ENCODE data around the gene CHD6.

GRCh38 chr20:41609474-41609873 lies 8.7 kb downstream of the CHD6 start:
- no peak for TF ChIP-seq PATZ1 (tag by site-specific recombination; IDR thresholded peaks at IDR 0.05)
- TF ChIP-seq ZBTB11 (tag by site-specific recombination; conservative IDR thresholded peaks at IDR 0.05; ENCODE audit: low read depth) = no peak
- TF ChIP-seq PRDM6 (tag by site-specific recombination; IDR thresholded peaks at IDR 0.05) = no peak
- no peak for TF ChIP-seq RBAK (tag by site-specific recombination; IDR thresholded peaks at IDR 0.05)
- no peak for TF ChIP-seq CTCF (tag by site-specific recombination; IDR thresholded peaks at IDR 0.05)
- TF ChIP-seq ZNF132 (tag by site-specific recombination; IDR thresholded peaks at IDR 0.05; ENCODE audit: borderline replicate concordance) = no peak
- no peak for TF ChIP-seq ZNF398 (tag by site-specific recombination; IDR thresholded peaks at IDR 0.05)
